Spleen (tissue), 11 donors: ENCODE data around the gene NFATC1. TPM values are rescaled to one million over a fixed set of nuclear protein-coding genes. Genes with fewer than 3 reads are reported as not detected.
A peak's percentile ranks its signal among the peaks of the same experiment; 100 is the strongest.

ENCODE experiments used
- DNase-seq: peaks from one replicate; pipeline ENCODE4 v3.0.0-alpha.2; 2020
- H3K27ac ChIP-seq, 8 donors: fragments of 200-600 bp; sonication (generic) in 7 of 8; 1 replicate in 4 of 8; 2 replicates in 4 of 8; pipeline versions ENCODE4 v1.5.0 to v1.8.0; 2016 to 2021; ENCODE audit warnings: inconsistent platforms in 4 of 8, mild to moderate bottlenecking in 4 of 8, moderate library complexity in 1 of 8
- H3K27me3 ChIP-seq, 7 donors: fragments of 200-600 bp; sonication (generic) in 6 of 7; replicated peaks in 1 of 7; 1 replicate in 4 of 7; 2 replicates in 3 of 7; pipeline versions ENCODE4 v1.5.0 to v1.8.0; 2016 to 2021; ENCODE audit warnings: inconsistent platforms in 3 of 7, mild to moderate bottlenecking in 1 of 7
- H3K36me3 ChIP-seq, 6 donors: fragments of 200-600 bp; sonication (generic) in 5 of 6; 1 replicate in 4 of 6; 2 replicates in 2 of 6; pipeline versions ENCODE4 v1.5.0 to v1.8.0; 2016 to 2021; ENCODE audit warnings: inconsistent platforms in 2 of 6
- H3K4me1 ChIP-seq, 6 donors: fragments of 200-600 bp; sonication (generic) in 5 of 6; 1 replicate in 3 of 6; 2 replicates in 3 of 6; pipeline versions ENCODE4 v1.5.0 to v1.8.0; 2016 to 2021; ENCODE audit warnings: inconsistent platforms in 3 of 6
- H3K4me3 ChIP-seq, 8 donors: fragments of 200-600 bp; sonication (generic) in 7 of 8; 1 replicate in 4 of 8; 2 replicates in 4 of 8; pipeline versions ENCODE4 v1.5.0 to v1.8.0; 2016 to 2021; ENCODE audit warnings: inconsistent platforms in 4 of 8, mild to moderate bottlenecking in 4 of 8, moderate library complexity in 2 of 8
- H3K9me3 ChIP-seq, 8 donors: fragments of 200-600 bp; sonication (generic) in 7 of 8; 1 replicate in 4 of 8; 2 replicates in 4 of 8; pipeline versions ENCODE4 v1.5.0 to v1.8.0; 2016 to 2021; ENCODE audit warnings: inconsistent platforms in 4 of 8
- CTCF ChIP-seq, 11 experiments: fragments of 200-600 bp in 7 of 11; fragments of 450-650 bp in 4 of 11; sonication (generic) in 4 of 11; IDR thresholded peaks in 8 of 11; conservative IDR thresholded peaks in 3 of 11; 1 replicate in 7 of 11; 2 replicates in 4 of 11; pipeline versions ENCODE4 v1.4.0 to v1.8.0; 2016 to 2021; ENCODE audit warnings: antibody characterized with exemption in 11 of 11, inconsistent platforms in 4 of 11, mild to moderate bottlenecking in 1 of 11
- POLR2A ChIP-seq, 3 donors: fragments of 450-650 bp; IDR thresholded peaks; one replicate each; pipeline ENCODE4 v1.5.1; 2017; ENCODE audit warnings: antibody characterized with exemption in 3 of 3, mild to moderate bottlenecking in 1 of 3
- POLR2AphosphoS5 ChIP-seq, 3 donors: sonication (generic); formaldehyde crosslinking; IDR thresholded peaks; one replicate each; pipeline ENCODE4 v1.5.1; 2017; ENCODE audit warnings: antibody characterized with exemption in 3 of 3
- WGBS, 5 donors: extraction: QIAGEN DNeasy Blood & Tissue Kit in 3 of 5; methylation state at CpG; one replicate each; pipeline versions ENCODE4 v1.1.5 to v1.1.7; 2013 to 2018; 5-methylcytosine and 5-hydroxymethylcytosine counted together
- intact Hi-C: fragments of 100-400 bp; cut with DNase I; formaldehyde crosslinking; loops from one replicate; pipeline ENCODE4 v1.15.0; 2023; ENCODE audit warnings: low total_unique reads
- polyA plus RNA-seq, 3 donors: library from polyadenylated mRNA; stranded (reverse); fragments of 200-250 nt; gene quantifications; one replicate each; pipeline ENCODE4 v1.2.1, GENCODE V29; 2013
- total RNA-seq, 7 donors: library from RNA; depleted of rRNA in 3 of 7; stranded (reverse); fragments of >200 nt in 3 of 7; fragmentation: NEBNext Ultra II Directional in 4 of 7; extraction: Animal tissue kit (Norgen Biotek cat#: 25700) in 4 of 7; gene quantifications; one replicate each; pipeline versions ENCODE4 v1.1.0 to v1.2.1, GENCODE V29; 2016 to 2021
- donor health status: healthy with polysubstance abuse.
- donor health status: DM: no; HTN: no; CAD: no; lungs with moderate emphysema.
- donor health status: DM: no; HTN: no; CAD: no.
- donor health status: Bipolar disorder and iron deficiency.
- donor health status: healthy.
- donor health status: DM: no; HTN: no; CAD: no.
- donor health status: DM: yes; HTN: yes; CAD: no.

NFATC1 gene
- total and polyA plus RNA-seq, 10 donors, result 20.7 to 64.9 (median 47.4) TPM

DNA sequence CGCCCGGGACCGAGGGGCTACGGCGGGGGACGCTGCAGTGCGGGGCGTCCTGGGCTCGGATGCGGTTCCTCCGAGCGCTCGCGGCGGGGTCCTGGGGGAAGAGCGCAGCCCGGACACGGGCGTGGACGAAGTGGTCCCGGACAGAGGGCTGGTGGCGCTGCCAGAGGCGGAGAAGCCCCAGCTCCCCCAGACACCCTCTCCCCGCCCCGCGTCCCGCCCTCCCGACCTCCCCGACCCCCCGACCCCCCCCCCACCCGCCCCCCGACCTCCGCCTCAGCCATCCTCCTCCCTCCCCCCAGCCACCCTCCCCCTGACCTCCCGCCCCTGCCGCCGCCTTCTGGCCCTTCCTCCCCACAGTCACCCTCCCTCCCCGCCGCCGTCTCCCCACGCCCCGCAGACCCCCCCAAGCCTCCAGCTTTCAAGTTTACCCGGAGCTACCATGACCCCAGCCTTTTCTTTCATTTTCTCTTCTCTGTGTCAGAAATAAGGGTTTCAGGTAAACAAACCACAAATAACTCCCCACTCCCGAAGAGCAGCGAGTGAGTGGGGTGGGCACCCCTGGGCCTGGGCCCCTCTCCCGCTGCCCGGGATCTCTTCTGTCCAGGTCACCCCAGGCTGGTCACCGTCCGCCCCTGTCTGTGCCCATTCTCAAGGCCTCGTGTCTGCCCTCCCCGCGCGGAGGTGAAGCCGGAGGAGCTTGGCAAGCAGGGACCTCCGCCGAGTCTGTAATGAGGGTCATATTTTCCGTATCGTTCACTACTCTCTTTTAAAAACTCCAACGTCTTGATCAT lies 5.1 kb downstream of the NFATC1 start:
- DNase-seq, result peak; percentile 88
- peaks cover 0 to 22% (median 3%) of the 10 kb centered on the region in 7 donors for H3K27me3 ChIP-seq
- intact Hi-C loops, result no loop called here
- 18 to 49% (median 26%) methylated on average over 17 to 51 of the region's 58 CpGs for WGBS, 5 donors
- peak overlapping the region; percentile 70 to 93 (median 78) for H3K4me3 ChIP-seq
- H3K4me1 ChIP-seq, result peaks cover 52 to 92% (median 89%) of the 10 kb centered on the region in 6 donors
- H3K36me3 ChIP-seq, result peaks cover 0 to 9% (median 0%) of the 10 kb centered on the region in 6 donors
- TF ChIP-seq POLR2A (IDR thresholded peaks at IDR 0.05) (no peak), CTCF (IDR thresholded peaks at IDR 0.05 in 8 of 11, conservative IDR thresholded peaks at IDR 0.05 in 3 of 11) (no peak), POLR2AphosphoS5 (IDR thresholded peaks at IDR 0.05) (peak in 2 of 3 donors; percentile 14 to 24)
- H3K9me3 ChIP-seq, result no peaks in the 10 kb centered on the region
- peak overlapping the region; percentile 84 to 98 (median 96) for H3K27ac ChIP-seq

GRCh38 chr18:79401494-79402208 lies 5.9 kb downstream of the NFATC1 start:
- Histone ChIP-seq H3K9me3 (no peaks in the 10 kb centered on the region), H3K27ac (peak overlapping the region; percentile 70 to 98 (median 95)), H3K4me1 (peaks cover 57 to 92% (median 89%) of the 10 kb centered on the region in 6 donors), H3K27me3 (peaks cover 0 to 14% (median under 1%) of the 10 kb centered on the region in 7 donors), H3K36me3 (peaks cover 0 to 11% (median 0%) of the 10 kb centered on the region in 6 donors), H3K4me3 (peak overlapping the region in 7 of 8 donors; percentile 2 to 90 (median 74))
- TF ChIP-seq POLR2AphosphoS5 (IDR thresholded peaks at IDR 0.05) (peak; percentile 16 to 70 (median 55)), CTCF (IDR thresholded peaks at IDR 0.05 in 8 of 11, conservative IDR thresholded peaks at IDR 0.05 in 3 of 11) (no peak), POLR2A (IDR thresholded peaks at IDR 0.05) (no peak)
- intact Hi-C loops, result no loop called here
- peak; percentile 84 for DNase-seq
- WGBS, 5 donors, result 72 to 91% (median 81%) methylated on average over 19 to 32 of the region's 32 CpGs

DNA sequence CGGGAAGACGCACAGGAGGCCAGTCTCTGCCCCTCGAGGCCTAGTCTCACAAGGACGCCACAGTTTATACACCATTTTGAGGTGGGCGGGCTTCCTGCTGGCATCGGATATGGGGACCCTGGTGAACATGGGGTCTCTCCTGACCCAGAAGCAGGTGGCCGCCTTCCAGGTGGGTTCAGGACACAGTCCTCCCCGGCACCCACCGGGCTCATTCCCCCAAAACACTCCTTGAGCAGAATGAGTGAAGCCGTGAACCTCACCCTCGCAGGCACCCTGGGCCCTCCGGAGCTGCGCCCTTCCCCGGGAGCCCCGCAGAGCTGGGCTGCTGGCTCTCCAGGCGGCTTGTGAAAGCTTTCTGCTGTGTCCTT lies 6.5 kb downstream of the NFATC1 start:
- Histone ChIP-seq H3K27ac (peak overlapping the region; percentile 79 to 98 (median 95)), H3K4me1 (peaks cover 60 to 92% (median 88%) of the 10 kb centered on the region in 6 donors), H3K36me3 (peaks cover 0 to 17% (median 0%) of the 10 kb centered on the region in 6 donors), H3K4me3 (peak overlapping the region in 4 of 8 donors; percentile 38 to 90 (median 80)), H3K27me3 (peaks cover 0 to 8% (median 0%) of the 10 kb centered on the region in 7 donors), H3K9me3 (no peaks in the 10 kb centered on the region)
- intact Hi-C loops, result no loop called here
- 82 to 91% (median 85%) methylated on average over 10 to 16 of the region's 16 CpGs for WGBS, 5 donors
- peak; percentile 79 for DNase-seq
- TF ChIP-seq CTCF (IDR thresholded peaks at IDR 0.05 in 8 of 11, conservative IDR thresholded peaks at IDR 0.05 in 3 of 11), result no peak
- no peak for TF ChIP-seq POLR2AphosphoS5 (IDR thresholded peaks at IDR 0.05)
- no peak for TF ChIP-seq POLR2A (IDR thresholded peaks at IDR 0.05)
